Measurements from ENCODE around the gene ELK3. TPM values are rescaled to one million over a fixed set of nuclear protein-coding genes. Genes with fewer than 3 reads are reported as not detected.

ELK3 gene
- total RNA-seq, 1 experiment from 2014 or later: 9.4 TPM

DNA sequence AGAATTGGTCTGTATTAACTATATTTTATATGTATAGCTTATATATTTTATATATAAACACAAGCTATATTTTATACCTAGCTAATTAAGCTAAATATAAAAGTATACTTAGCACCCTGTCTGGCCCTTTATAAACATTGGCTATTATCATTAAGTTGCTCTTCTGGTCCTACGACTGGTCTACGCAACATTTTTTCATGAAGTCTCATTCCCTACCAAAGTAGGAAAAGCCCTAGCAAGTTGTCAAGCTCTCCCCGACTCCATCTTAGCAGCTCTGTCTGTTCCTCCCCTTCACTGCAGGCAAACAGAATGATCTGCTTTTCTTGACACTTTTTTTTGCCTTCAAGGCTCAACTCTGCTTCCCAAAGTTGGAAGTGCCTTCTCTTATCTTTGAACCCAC is 36.7 kb upstream of the ELK3 start:
- Histone ChIP-seq H3K79me2 (ENCODE audit: insufficient read depth, low read length) (no peaks in the 10 kb centered on the region), H2AK5ac (ENCODE audit: insufficient read length, low read length) (no peak overlapping the region), H3K23ac (ENCODE audit: insufficient read length, low read depth, low read length) (no peak overlapping the region), H3K9me3 (ENCODE audit: control insufficient read depth, low read depth, low read length) (no peaks in the 10 kb centered on the region), H2BK5ac (ENCODE audit: insufficient read length, low read length) (no peak overlapping the region), H2AFZ (ENCODE audit: low read length) (no peak overlapping the region), H3K9ac (ENCODE audit: extremely low read depth, insufficient read length, low read length) (no peak overlapping the region), H2BK20ac (ENCODE audit: low read depth, low read length, poor library complexity, severe bottlenecking) (no peak overlapping the region), H3K4me1 (ENCODE audit: insufficient read depth, low read length) (no peaks in the 10 kb centered on the region), H3K56ac (ENCODE audit: insufficient read length, low read depth, low read length) (no peak overlapping the region), H3K27ac (ENCODE audit: insufficient read length, low read depth, low read length) (no peak overlapping the region), H3K18ac (ENCODE audit: insufficient read length, low read depth, low read length) (no peak overlapping the region), H3K4ac (ENCODE audit: low read depth, low read length) (no peak overlapping the region), H2BK12ac (ENCODE audit: insufficient read length, low read depth, low read length) (no peak overlapping the region), H3K23me2 (ENCODE audit: insufficient read length, low read depth, low read length, poor library complexity, severe bottlenecking) (no peaks in the 10 kb centered on the region), H4K5ac (ENCODE audit: insufficient read length, low read depth, low read length) (no peak overlapping the region), H3K14ac (ENCODE audit: insufficient read depth, low read length) (no peak overlapping the region), H4K91ac (ENCODE audit: insufficient read length, low read depth, low read length) (no peak overlapping the region), H4K8ac (replicated peaks; ENCODE audit: insufficient read length, low read depth, low read length) (no peak overlapping the region), H3K4me2 (ENCODE audit: insufficient read depth, insufficient read length, low read length) (no peak overlapping the region), H2BK15ac (ENCODE audit: low read depth, low read length) (no peak overlapping the region), H4K20me1 (ENCODE audit: control insufficient read depth, insufficient read depth, insufficient read length) (no peaks in the 10 kb centered on the region), H2BK120ac (ENCODE audit: low read depth, low read length, poor library complexity, severe bottlenecking) (no peak overlapping the region), H3T11ph (ENCODE audit: low read length) (no peak overlapping the region), H3K79me1 (ENCODE audit: insufficient read depth, low read depth, low read length, poor library complexity, severe bottlenecking) (no peaks in the 10 kb centered on the region), H3K27me3 (ENCODE audit: insufficient read depth, low read length) (peaks cover 2% of the 10 kb centered on the region; the same call in 1 of the 2 replicates)
- Mint-ChIP-seq H3K4me3 (no peak overlapping the region), H3K4me1 (peaks cover 0 to 5% of the 10 kb centered on the region in 2 experiments; a peak in 2 of 4 replicates), H3K9me3 (no peaks in the 10 kb centered on the region; a peak in 1 of 5 replicates), H3K27me3 (ENCODE audit: low read depth) (peaks cover 2% of the 10 kb centered on the region), H3K36me3 (ENCODE audit: insufficient read depth in 1 of 3, low read depth in 3 of 3) (no peaks in the 10 kb centered on the region), H3K27ac (no peak overlapping the region)
- WGBS (ENCODE audit: extremely low coverage, insufficient read length, low lambda C conversion rate): no CpG with 5 or more reads among the region's 3 CpGs
- no peak for DNase-seq
- TF ChIP-seq, protein P1, sequence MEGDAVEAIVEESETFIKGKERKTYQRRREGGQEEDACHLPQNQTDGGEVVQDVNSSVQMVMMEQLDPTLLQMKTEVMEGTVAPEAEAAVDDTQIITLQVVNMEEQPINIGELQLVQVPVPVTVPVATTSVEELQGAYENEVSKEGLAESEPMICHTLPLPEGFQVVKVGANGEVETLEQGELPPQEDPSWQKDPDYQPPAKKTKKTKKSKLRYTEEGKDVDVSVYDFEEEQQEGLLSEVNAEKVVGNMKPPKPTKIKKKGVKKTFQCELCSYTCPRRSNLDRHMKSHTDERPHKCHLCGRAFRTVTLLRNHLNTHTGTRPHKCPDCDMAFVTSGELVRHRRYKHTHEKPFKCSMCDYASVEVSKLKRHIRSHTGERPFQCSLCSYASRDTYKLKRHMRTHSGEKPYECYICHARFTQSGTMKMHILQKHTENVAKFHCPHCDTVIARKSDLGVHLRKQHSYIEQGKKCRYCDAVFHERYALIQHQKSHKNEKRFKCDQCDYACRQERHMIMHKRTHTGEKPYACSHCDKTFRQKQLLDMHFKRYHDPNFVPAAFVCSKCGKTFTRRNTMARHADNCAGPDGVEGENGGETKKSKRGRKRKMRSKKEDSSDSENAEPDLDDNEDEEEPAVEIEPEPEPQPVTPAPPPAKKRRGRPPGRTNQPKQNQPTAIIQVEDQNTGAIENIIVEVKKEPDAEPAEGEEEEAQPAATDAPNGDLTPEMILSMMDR (conservative IDR thresholded peaks at IDR 0.05): no peak

Data from H9 (cell line).